Neutrophil (primary cell): ENCODE data around the gene SBNO1.
"Not testable (repeated sequence)": the region's sequence is repeated elsewhere in the genome, so short reads cannot be mapped to it uniquely, and the experiment has no call there.

Experiments used
- H3K27ac ChIP-seq: fragments of 200-600 bp; sonication (generic); 2 replicates; pipeline ENCODE4 v1.5.1; 2016; ENCODE audit warnings: mild to moderate bottlenecking, moderate library complexity
- H3K27me3 ChIP-seq: fragments of 200-600 bp; sonication (generic); 2 replicates; pipeline ENCODE4 v1.6.0; 2016; ENCODE audit warnings: mild to moderate bottlenecking
- H3K36me3 ChIP-seq: fragments of 200-600 bp; sonication (generic); 2 replicates; pipeline ENCODE4 v1.5.1; 2017
- H3K4me1 ChIP-seq, 2 experiments: fragments of 200-600 bp in 1 of 2; sonication (generic) in 1 of 2; 1 replicate in 1 of 2; 2 replicates in 1 of 2; pipeline versions ENCODE4 v1.5.1 to v1.6.1; 2013 to 2016; ENCODE audit warnings: low read depth in 1 of 2, low read length in 1 of 2, mild to moderate bottlenecking in 1 of 2, moderate library complexity in 1 of 2; ENCODE audit not compliant: control insufficient read depth in 1 of 2, insufficient read depth in 1 of 2
- H3K4me3 ChIP-seq, 2 experiments: fragments of 200-600 bp in 1 of 2; sonication (generic) in 1 of 2; 1 replicate in 1 of 2; 2 replicates in 1 of 2; pipeline ENCODE4 v1.5.1; 2013 to 2016; ENCODE audit warnings: low read depth in 1 of 2, low read length in 1 of 2, mild to moderate bottlenecking in 1 of 2, moderate library complexity in 1 of 2
- H3K9me3 ChIP-seq: fragments of 200-600 bp; sonication (generic); 2 replicates; pipeline ENCODE4 v1.5.1; 2016
- TF ChIP-seq, protein P1 (sequence below): fragments of 200-600 bp; sonication (generic); IDR thresholded peaks from 2 replicates; pipeline ENCODE4 v1.5.1; 2016; ENCODE audit warnings: antibody characterized with exemption

Gene SBNO1

DNA sequence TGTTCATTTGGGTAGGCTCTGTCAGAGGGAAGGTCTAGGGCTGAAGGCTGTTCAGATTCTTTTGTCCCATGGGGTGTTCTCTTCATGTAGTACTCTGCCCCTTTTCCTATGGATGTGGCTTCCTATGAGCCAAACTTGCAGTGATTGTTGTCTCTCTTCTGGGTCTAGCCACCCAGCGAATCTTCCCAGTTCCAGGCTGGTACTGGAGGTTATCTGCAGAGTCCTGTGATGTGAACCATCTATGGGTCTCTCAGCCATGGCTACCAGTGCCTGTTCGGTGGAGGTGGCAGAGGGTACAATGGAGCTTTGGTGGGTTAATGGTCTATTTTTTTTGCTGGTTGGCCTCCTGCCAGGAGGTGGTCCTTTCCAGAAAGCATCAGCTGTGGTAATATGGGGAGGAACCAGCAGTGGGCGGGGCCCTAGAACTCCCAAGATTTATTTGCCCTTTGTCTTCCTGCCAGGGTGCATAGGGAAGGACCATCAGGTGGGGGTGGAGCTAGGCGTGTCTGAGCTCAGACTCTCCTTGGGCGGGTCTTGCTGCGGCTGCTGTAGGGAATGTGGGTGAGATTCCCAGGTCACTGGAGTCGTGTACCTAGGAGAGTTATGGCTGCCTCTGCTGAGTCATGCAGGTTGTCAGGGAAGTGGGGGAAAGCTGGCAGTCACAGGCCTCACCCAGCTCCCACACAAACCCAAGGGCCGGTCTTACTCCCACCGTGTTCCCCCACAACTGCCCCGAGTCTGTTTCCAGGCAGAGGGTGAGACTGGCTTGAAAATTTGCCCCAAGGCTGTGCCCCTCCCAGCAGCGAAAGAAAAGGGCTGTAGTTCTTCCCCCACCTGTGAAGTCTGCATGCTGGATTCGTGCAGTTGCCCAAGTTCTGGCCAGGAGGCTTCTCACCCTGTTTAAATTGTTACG, 113.9 kb downstream of the SBNO1 start:
- peaks cover 34% of the 10 kb centered on the region for H3K36me3 ChIP-seq
- peak overlapping the region; percentile 13 for H3K27ac ChIP-seq
- H3K9me3 ChIP-seq = no peaks in the 10 kb centered on the region
- no peaks in the 10 kb centered on the region for H3K27me3 ChIP-seq
- TF ChIP-seq, protein P1, sequence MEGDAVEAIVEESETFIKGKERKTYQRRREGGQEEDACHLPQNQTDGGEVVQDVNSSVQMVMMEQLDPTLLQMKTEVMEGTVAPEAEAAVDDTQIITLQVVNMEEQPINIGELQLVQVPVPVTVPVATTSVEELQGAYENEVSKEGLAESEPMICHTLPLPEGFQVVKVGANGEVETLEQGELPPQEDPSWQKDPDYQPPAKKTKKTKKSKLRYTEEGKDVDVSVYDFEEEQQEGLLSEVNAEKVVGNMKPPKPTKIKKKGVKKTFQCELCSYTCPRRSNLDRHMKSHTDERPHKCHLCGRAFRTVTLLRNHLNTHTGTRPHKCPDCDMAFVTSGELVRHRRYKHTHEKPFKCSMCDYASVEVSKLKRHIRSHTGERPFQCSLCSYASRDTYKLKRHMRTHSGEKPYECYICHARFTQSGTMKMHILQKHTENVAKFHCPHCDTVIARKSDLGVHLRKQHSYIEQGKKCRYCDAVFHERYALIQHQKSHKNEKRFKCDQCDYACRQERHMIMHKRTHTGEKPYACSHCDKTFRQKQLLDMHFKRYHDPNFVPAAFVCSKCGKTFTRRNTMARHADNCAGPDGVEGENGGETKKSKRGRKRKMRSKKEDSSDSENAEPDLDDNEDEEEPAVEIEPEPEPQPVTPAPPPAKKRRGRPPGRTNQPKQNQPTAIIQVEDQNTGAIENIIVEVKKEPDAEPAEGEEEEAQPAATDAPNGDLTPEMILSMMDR = no peak
- H3K4me1 ChIP-seq = peaks cover 0 to 6% of the 10 kb centered on the region in 2 experiments
- H3K4me3 ChIP-seq = no peak overlapping the region

DNA sequence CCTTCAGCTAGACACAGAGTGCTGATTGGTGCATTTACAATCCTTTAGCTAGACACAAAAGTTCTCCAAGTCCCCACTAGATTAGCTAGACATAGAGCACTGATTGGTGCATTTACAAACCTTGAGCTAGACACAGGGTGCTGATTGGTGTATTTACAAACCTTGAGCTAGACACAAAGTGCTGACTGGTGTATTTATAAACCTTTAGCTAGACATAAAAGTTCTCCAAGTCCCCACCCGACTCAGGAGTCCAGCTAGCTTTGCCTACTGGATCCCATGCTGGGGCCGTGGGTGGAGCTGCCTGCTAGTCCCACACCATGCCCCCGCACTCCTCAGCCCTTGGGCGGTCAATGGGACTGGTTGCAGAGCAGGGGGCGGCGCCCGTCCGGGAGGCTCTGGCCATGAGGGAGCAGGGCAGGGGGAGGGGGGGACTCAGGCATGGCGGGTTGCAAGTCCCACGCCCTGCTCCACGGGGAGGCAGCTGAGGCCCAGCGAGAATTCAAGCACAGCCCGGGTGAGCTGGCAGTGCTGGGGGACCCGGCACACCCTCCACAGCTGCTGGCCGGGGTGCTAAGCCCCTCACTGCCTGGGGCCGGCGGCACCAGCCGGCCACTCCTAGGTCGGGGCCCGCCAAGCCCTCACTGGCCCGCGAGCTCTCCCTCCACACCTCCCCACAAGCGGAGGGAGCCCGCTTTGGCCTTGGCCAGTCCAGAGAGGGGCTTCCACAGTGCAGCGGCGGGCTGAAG, 115.5 kb downstream of the SBNO1 start:
- H3K4me3 ChIP-seq, H3K27me3 ChIP-seq, H3K27ac ChIP-seq, H3K4me1 ChIP-seq, H3K9me3 ChIP-seq: not testable (repeated sequence)
- peaks cover 19% of the 10 kb centered on the region for H3K36me3 ChIP-seq

DNA sequence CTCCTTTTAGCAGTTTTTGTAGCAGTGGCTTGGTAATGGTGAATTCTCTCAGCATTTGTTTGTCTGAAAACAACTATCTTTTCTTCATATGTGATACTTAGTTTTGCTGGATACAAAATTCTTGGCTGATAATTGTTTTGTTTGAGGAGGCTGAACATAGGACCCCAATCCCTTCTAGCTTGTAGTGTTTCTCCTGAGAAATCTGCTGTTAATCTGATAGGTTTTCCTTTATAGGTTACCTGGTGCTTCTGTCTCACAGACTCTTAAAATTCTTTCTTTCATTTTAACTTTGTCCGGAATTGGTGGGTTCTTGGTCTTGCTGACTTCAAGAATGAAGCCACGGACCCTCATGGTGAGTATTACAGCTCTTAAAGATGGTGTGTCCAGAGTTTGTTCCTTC, 116.5 kb downstream of the SBNO1 start:
- not testable (repeated sequence) for H3K27ac ChIP-seq, H3K4me1 ChIP-seq, H3K4me3 ChIP-seq, H3K27me3 ChIP-seq, H3K9me3 ChIP-seq
- H3K36me3 ChIP-seq = peaks cover 10% of the 10 kb centered on the region

DNA sequence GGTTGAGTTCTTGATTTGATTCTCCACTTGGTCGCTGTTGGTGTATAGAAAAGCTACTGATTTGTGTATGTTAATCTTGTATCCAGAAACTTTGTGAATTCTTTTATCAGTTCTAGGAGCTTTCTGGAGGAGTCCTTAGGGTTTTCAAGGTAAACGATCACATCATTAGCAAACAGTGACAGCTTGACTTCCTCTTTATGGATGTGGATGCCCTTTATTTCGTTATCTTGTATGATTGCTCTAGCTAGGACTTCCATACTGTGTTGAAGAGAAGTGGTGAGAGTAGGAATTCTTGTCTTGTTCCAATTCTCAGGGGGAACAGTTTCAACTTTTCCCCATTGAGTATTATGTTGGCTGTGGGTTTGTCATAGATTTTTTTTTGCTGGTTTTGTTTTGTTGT, 119.0 kb downstream of the SBNO1 start:
- peaks cover 0 to 2% of the 10 kb centered on the region in 2 experiments for H3K4me1 ChIP-seq
- TF ChIP-seq, protein P1 = no peak

DNA sequence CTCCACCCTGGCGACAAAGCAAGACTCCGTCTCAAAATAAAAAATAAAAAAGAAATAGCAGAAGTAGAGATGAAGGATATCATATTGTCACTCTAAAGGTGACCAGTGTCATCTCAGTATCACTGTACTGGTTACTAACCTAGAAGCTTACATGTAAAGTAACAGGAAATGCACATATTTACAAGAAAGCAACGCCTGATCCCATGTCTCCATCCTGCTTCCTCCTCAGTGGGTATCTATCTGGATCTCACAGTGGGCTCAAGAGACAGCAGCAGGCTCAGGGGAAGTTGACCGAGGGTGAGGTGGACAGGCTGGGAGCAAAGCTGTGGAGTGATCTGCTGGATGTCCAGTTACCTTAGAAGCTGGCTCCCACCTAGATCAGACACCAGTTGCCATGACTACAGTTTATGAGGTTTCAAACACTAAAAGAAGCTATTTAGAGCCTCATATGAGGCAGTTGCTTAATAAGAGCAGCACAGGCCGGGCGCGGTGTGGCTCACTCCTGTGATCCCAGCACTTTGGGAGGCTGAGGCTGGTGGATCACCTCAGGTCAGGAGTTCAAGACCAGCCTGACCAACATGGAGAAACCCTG, 120.9 kb downstream of the SBNO1 start:
- Histone ChIP-seq H3K4me3 (no peak overlapping the region), H3K36me3 (peaks cover 3% of the 10 kb centered on the region), H3K4me1 (no peaks in the 10 kb centered on the region), H3K9me3 (no peaks in the 10 kb centered on the region), H3K27ac (no peak overlapping the region), H3K27me3 (no peaks in the 10 kb centered on the region)
- TF ChIP-seq, protein P1 = no peak

More for the DNA sequence above, 119.0 kb downstream of the SBNO1 start:
- Histone ChIP-seq H3K27ac (no peak overlapping the region), H3K4me3 (no peak overlapping the region), H3K36me3 (peaks cover 10% of the 10 kb centered on the region), H3K9me3 (no peaks in the 10 kb centered on the region), H3K27me3 (no peaks in the 10 kb centered on the region)

DNA sequence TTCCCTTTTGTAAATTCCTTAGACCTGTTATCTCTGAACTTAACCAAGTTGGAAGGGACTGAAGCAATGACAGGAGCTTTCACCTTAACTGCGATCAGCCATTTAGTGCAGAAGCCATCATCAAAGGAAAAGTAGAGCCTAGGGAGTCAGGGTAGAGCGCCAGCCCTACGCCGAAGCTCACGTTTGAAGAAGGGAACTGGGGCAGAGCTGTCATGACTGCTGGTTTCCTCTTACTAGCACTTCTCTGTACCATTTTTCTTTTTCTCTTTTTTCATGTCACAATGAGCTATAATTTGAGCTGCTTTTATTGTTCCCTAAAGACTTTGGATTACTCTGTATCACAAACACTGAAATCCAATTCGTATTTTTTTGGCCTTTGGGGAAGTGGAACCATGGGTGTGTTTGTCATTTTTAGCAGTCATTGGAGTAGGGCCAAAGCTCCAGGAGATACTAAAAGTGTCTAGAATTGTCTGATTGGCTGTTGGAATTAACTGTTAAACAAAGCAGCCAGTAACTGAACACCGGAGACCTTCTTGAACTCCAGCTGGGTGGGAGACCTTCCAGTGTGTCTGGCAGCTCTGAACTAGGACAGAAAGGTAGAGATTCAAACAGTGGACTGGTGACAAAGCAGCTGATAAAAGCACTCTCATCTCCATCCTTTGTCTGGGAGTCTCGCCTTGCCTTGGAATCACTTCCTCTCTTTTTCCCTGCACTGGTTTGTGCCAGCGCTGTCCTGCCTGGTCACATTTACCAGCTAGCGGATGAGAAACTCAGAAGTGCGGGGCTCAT, 122.3 kb downstream of the SBNO1 start:
- TF ChIP-seq, protein P1 = no peak
- Histone ChIP-seq H3K4me3 (no peak overlapping the region), H3K27me3 (no peaks in the 10 kb centered on the region), H3K27ac (no peak overlapping the region), H3K4me1 (no peaks in the 10 kb centered on the region), H3K9me3 (no peaks in the 10 kb centered on the region), H3K36me3 (no peaks in the 10 kb centered on the region)
